Measurements from ENCODE around the gene RCCD1. TPM values are rescaled to one million over a fixed set of nuclear protein-coding genes. Genes with fewer than 3 reads are reported as not detected.

The RCCD1 gene
- total RNA-seq, 1 experiment from 2014 or later: 28.8 TPM

DNA sequence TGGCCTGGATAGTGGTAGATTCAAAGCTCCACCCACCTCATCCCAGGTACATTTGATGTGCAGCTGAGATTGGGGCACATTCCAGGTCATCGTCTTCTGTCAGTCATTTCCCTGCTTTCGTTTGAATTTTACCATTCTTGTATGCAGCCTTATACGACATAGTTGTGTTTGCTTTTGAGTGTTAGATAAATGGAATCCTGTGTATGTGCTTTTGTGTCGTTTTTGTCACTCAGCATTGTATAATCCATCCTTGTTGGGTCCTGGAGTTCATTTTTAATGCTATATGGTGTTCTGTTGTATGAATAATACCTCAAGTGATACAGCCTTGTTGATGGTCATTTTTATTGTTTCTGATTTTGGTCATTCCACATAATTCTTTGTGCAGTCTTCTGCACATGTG, 7.3 kb downstream of the RCCD1 start:
- intact Hi-C loops (cut with micrococcal nuclease; ENCODE audit: unreplicated experiment): no loop called here
- peaks cover 76% of the 10 kb centered on the region for H3K36me3 ChIP-seq (ENCODE audit: insufficient read depth, low read length, poor library complexity, severe bottlenecking)
- no TSS peak for BruUV-seq (replicated peaks)
- peaks cover 4% of the 10 kb centered on the region for H3K4me1 ChIP-seq (ENCODE audit: insufficient read depth, low read length, poor library complexity, severe bottlenecking)
- H3K4me3 ChIP-seq (ENCODE audit: low read depth, low read length, poor library complexity, severe bottlenecking): no peak overlapping the region
- no peak overlapping the region for H3K27ac ChIP-seq (ENCODE audit: low read depth, low read length, poor library complexity, severe bottlenecking)
- no peaks in the 10 kb centered on the region for H3K27me3 ChIP-seq (replicated peaks; ENCODE audit: insufficient read depth, low read depth, low read length, poor library complexity)
- POLR2A ChIA-PET (ENCODE audit: low non-redundant PET): no interaction called here
- no peaks in the 10 kb centered on the region for H3K9me3 ChIP-seq (ENCODE audit: low read depth, low read length, poor library complexity, severe bottlenecking)
- no peak for DNase-seq (ENCODE audit: low spot score)
- TF ChIP-seq EZH2 (IDR thresholded peaks at IDR 0.05; ENCODE audit: borderline replicate concordance, low read depth, low read length, poor library complexity, severe bottlenecking) (no peak), CTCF (conservative IDR thresholded peaks at IDR 0.05; ENCODE audit: low read depth, low read length) (no peak)
- CTCF ChIA-PET: no interaction called here

DNA sequence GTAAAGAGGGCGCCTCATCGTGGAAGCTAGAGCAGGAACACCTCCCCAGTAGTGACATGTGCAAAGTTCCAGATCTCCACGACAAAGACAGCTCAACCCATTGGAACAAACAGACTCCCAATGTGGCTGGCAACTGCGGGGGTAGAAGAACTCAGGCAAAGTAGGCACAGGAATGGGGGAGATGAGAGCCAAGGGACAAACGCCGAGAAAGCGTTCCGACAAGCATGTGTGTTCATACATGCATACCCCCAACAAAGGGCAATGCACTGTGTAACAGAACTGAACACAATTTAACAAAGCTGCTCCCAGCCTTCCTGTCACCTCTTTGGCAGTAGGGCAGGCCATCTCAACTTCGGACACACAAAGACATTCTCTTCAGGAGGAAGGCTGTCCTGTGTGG, 11.6 kb downstream of the RCCD1 start:
- TSS peak; percentile 73 for BruUV-seq (replicated peaks)
- H3K9me3 ChIP-seq (ENCODE audit: low read depth, low read length, poor library complexity, severe bottlenecking): no peaks in the 10 kb centered on the region
- H3K27me3 ChIP-seq (replicated peaks; ENCODE audit: insufficient read depth, low read depth, low read length, poor library complexity): no peaks in the 10 kb centered on the region
- ChIA-PET CTCF (interaction anchor here (1.0 kb wide), 1 partner anchor 10 kb away, joined by 13 read pairs; no protein-coding TSS in a partner anchor), POLR2A (ENCODE audit: low non-redundant PET) (interaction anchor here (0.7 to 1.0 kb wide), 2 partner anchors 9 to 441 kb away, joined by 3 read pairs; no protein-coding TSS in a partner anchor)
- no peak overlapping the region for H3K27ac ChIP-seq (ENCODE audit: low read depth, low read length, poor library complexity, severe bottlenecking)
- no peaks in the 10 kb centered on the region for H3K4me1 ChIP-seq (ENCODE audit: insufficient read depth, low read length, poor library complexity, severe bottlenecking)
- intact Hi-C loops (cut with micrococcal nuclease; ENCODE audit: unreplicated experiment): no loop called here
- TF ChIP-seq EZH2 (IDR thresholded peaks at IDR 0.05; ENCODE audit: borderline replicate concordance, low read depth, low read length, poor library complexity, severe bottlenecking): no peak
- TF ChIP-seq CTCF (conservative IDR thresholded peaks at IDR 0.05; ENCODE audit: low read depth, low read length): no peak
- peaks cover 99% of the 10 kb centered on the region for H3K36me3 ChIP-seq (ENCODE audit: insufficient read depth, low read length, poor library complexity, severe bottlenecking)
- DNase-seq (ENCODE audit: low spot score): no peak
- H3K4me3 ChIP-seq (ENCODE audit: low read depth, low read length, poor library complexity, severe bottlenecking): no peak overlapping the region

DNA sequence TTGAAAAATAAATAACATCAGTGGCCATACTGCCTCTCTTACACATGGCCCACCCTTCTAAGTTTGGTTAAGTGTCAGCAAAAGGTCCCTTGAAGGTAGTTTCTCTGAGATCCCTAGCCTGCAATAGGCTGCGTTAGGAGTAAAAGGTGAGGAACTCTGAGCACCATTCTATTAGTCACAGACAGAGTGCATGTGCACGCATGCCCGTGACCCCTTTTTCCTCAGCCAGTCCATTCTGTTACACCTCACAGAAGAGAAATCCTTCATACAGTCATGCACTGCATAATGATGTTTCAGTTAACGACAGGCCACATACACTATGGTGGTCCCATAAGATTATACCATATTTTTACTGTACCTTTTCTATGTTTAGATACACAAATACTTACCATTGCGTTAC, 12.5 kb downstream of the RCCD1 start:
- no peak for TF ChIP-seq CTCF (conservative IDR thresholded peaks at IDR 0.05; ENCODE audit: low read depth, low read length)
- TF ChIP-seq EZH2 (IDR thresholded peaks at IDR 0.05; ENCODE audit: borderline replicate concordance, low read depth, low read length, poor library complexity, severe bottlenecking): no peak
- BruUV-seq (replicated peaks): no TSS peak
- Histone ChIP-seq H3K4me1 (ENCODE audit: insufficient read depth, low read length, poor library complexity, severe bottlenecking) (no peaks in the 10 kb centered on the region), H3K9me3 (ENCODE audit: low read depth, low read length, poor library complexity, severe bottlenecking) (no peaks in the 10 kb centered on the region), H3K27ac (ENCODE audit: low read depth, low read length, poor library complexity, severe bottlenecking) (no peak overlapping the region), H3K27me3 (replicated peaks; ENCODE audit: insufficient read depth, low read depth, low read length, poor library complexity) (no peaks in the 10 kb centered on the region), H3K36me3 (ENCODE audit: insufficient read depth, low read length, poor library complexity, severe bottlenecking) (peaks cover 97% of the 10 kb centered on the region), H3K4me3 (ENCODE audit: low read depth, low read length, poor library complexity, severe bottlenecking) (no peak overlapping the region)
- DNase-seq (ENCODE audit: low spot score): no peak
- ChIA-PET POLR2A (ENCODE audit: low non-redundant PET) (no interaction called here), CTCF (no interaction called here)
- intact Hi-C loops (cut with micrococcal nuclease; ENCODE audit: unreplicated experiment): no loop called here

All from A673 (cell line).